Measurements from ENCODE around the gene TRIM24. TPM values are rescaled to one million over a fixed set of nuclear protein-coding genes. Genes with fewer than 3 reads are reported as not detected.

Gene TRIM24
- total and polyA plus RNA-seq, 7 experiments from 2014 or later: 8.1 to 19.3 (median 17.7) TPM

- peaks cover 4 to 54% (median 23%) of the 10 kb centered on the region in 3 experiments for H3K9me3 ChIP-seq (ENCODE audit: control insufficient read depth in 2 of 3, low read length in 3 of 3)
- no peak for ATAC-seq
- H3K27ac Mint-ChIP-seq: no peak overlapping the region
- H3K36me3 Mint-ChIP-seq: peaks cover 38 to 99% (median 92%) of the 10 kb centered on the region in 5 donors
- no peak overlapping the region for H3K4me3 Mint-ChIP-seq
- H3K27me3 ChIP-seq (ENCODE audit: control insufficient read depth in 2 of 2, insufficient read depth in 2 of 2, low read length in 2 of 2): no peaks in the 10 kb centered on the region
- ChIA-PET CTCF (no interaction called here), POLR2A (no interaction called here)
- no peaks in the 10 kb centered on the region for H3K4me1 ChIP-seq (ENCODE audit: control insufficient read depth in 2 of 2, insufficient read depth in 2 of 2, low read length in 2 of 2)
- peaks cover 19 to 85% (median 43%) of the 10 kb centered on the region in 11 donors for H3K9me3 Mint-ChIP-seq
- no peaks in the 10 kb centered on the region for H3K27me3 Mint-ChIP-seq
- peaks cover 0 to 100% (median 26%) of the 10 kb centered on the region in 3 experiments for H3K36me3 ChIP-seq (ENCODE audit: control insufficient read depth in 2 of 3, insufficient read depth in 3 of 3, low read length in 3 of 3)
- no peak overlapping the region for H3K27ac ChIP-seq (ENCODE audit: low read depth, low read length)
- intact Hi-C loops (cut with micrococcal nuclease): loop anchor here in 1 of 2 donors (10.0 kb wide), 1 partner anchor 95 kb away; the partner anchor contains the start of gene TRIM24
- no peak for DNase-seq
- H3K4me1 Mint-ChIP-seq: no peaks in the 10 kb centered on the region
- H3K4me3 ChIP-seq (ENCODE audit: low read length): no peak overlapping the region
These were observed 99.4 kb downstream of the TRIM24 start for GRCh38 chr7:138559448-138559847.

GRCh38 chr7:138563808-138564207 is 103.7 kb downstream of the TRIM24 start:
- no peaks in the 10 kb centered on the region for H3K27me3 ChIP-seq (ENCODE audit: control insufficient read depth in 2 of 2, insufficient read depth in 2 of 2, low read length in 2 of 2)
- DNase-seq (no peak), ATAC-seq (no peak)
- peaks cover 5 to 89% (median 22%) of the 10 kb centered on the region in 3 experiments for H3K36me3 ChIP-seq (ENCODE audit: control insufficient read depth in 2 of 3, insufficient read depth in 3 of 3, low read length in 3 of 3)
- intact Hi-C loops (cut with micrococcal nuclease): no loop called here
- ChIA-PET CTCF (no interaction called here), POLR2A (no interaction called here)
- no peaks in the 10 kb centered on the region for H3K4me1 ChIP-seq (ENCODE audit: control insufficient read depth in 2 of 2, insufficient read depth in 2 of 2, low read length in 2 of 2)
- no peak overlapping the region for H3K27ac ChIP-seq (ENCODE audit: low read depth, low read length)
- Mint-ChIP-seq H3K36me3 (peaks cover 36 to 91% (median 83%) of the 10 kb centered on the region in 5 donors), H3K4me3 (no peak overlapping the region), H3K27me3 (no peaks in the 10 kb centered on the region), H3K9me3 (peaks cover 24 to 64% (median 33%) of the 10 kb centered on the region in 11 donors), H3K27ac (peak overlapping the region in 1 of 9 donors; percentile 36), H3K4me1 (peaks cover 0 to 4% (median 0%) of the 10 kb centered on the region in 7 donors)
- H3K4me3 ChIP-seq (ENCODE audit: low read length): no peak overlapping the region
- H3K9me3 ChIP-seq (ENCODE audit: control insufficient read depth in 2 of 3, low read length in 3 of 3): peaks cover 0 to 44% (median 10%) of the 10 kb centered on the region in 3 experiments

GRCh38 chr7:138564365-138564764 is 104.3 kb downstream of the TRIM24 start:
- Histone ChIP-seq H3K4me1 (ENCODE audit: control insufficient read depth in 2 of 2, insufficient read depth in 2 of 2, low read length in 2 of 2) (no peaks in the 10 kb centered on the region), H3K27ac (ENCODE audit: low read depth, low read length) (no peak overlapping the region), H3K36me3 (ENCODE audit: control insufficient read depth in 2 of 3, insufficient read depth in 3 of 3, low read length in 3 of 3) (peaks cover 5 to 89% (median 24%) of the 10 kb centered on the region in 3 experiments), H3K9me3 (ENCODE audit: control insufficient read depth in 2 of 3, low read length in 3 of 3) (peaks cover 0 to 44% (median 10%) of the 10 kb centered on the region in 3 experiments), H3K4me3 (ENCODE audit: low read length) (no peak overlapping the region), H3K27me3 (ENCODE audit: control insufficient read depth in 2 of 2, insufficient read depth in 2 of 2, low read length in 2 of 2) (no peaks in the 10 kb centered on the region)
- Mint-ChIP-seq H3K27ac (no peak overlapping the region), H3K4me3 (no peak overlapping the region), H3K9me3 (peaks cover 24 to 60% (median 33%) of the 10 kb centered on the region in 11 donors), H3K27me3 (no peaks in the 10 kb centered on the region), H3K36me3 (peaks cover 36 to 91% (median 83%) of the 10 kb centered on the region in 5 donors), H3K4me1 (peaks cover 0 to 4% (median 0%) of the 10 kb centered on the region in 7 donors)
- ChIA-PET POLR2A (no interaction called here), CTCF (no interaction called here)
- ATAC-seq (no peak), DNase-seq (no peak)
- intact Hi-C loops (cut with micrococcal nuclease): no loop called here

- ChIA-PET CTCF (no interaction called here), POLR2A (no interaction called here)
- Histone ChIP-seq H3K4me1 (ENCODE audit: control insufficient read depth in 2 of 2, insufficient read depth in 2 of 2, low read length in 2 of 2) (no peaks in the 10 kb centered on the region), H3K27me3 (ENCODE audit: control insufficient read depth in 2 of 2, insufficient read depth in 2 of 2, low read length in 2 of 2) (no peaks in the 10 kb centered on the region), H3K36me3 (ENCODE audit: control insufficient read depth in 2 of 3, insufficient read depth in 3 of 3, low read length in 3 of 3) (peaks cover 5 to 89% (median 19%) of the 10 kb centered on the region in 3 experiments), H3K27ac (ENCODE audit: low read depth, low read length) (no peak overlapping the region), H3K9me3 (ENCODE audit: control insufficient read depth in 2 of 3, low read length in 3 of 3) (peaks cover 0 to 41% (median 10%) of the 10 kb centered on the region in 3 experiments), H3K4me3 (ENCODE audit: low read length) (no peak overlapping the region)
- DNase-seq (no peak), ATAC-seq (peak; percentile 34)
- Mint-ChIP-seq H3K27me3 (no peaks in the 10 kb centered on the region), H3K27ac (no peak overlapping the region), H3K4me1 (peaks cover 0 to 4% (median 0%) of the 10 kb centered on the region in 7 donors), H3K9me3 (peaks cover 24 to 59% (median 32%) of the 10 kb centered on the region in 11 donors), H3K4me3 (no peak overlapping the region), H3K36me3 (peaks cover 36 to 91% (median 84%) of the 10 kb centered on the region in 5 donors)
- intact Hi-C loops (cut with micrococcal nuclease): no loop called here
These were observed 105.0 kb downstream of the TRIM24 start for GRCh38 chr7:138565071-138565450.

GRCh38 chr7:138565451-138566114 is 105.5 kb downstream of the TRIM24 start:
- no peak for DNase-seq
- Mint-ChIP-seq H3K36me3 (peaks cover 37 to 89% (median 84%) of the 10 kb centered on the region in 5 donors), H3K9me3 (peaks cover 24 to 54% (median 32%) of the 10 kb centered on the region in 11 donors), H3K27me3 (no peaks in the 10 kb centered on the region), H3K4me1 (peaks cover 0 to 4% (median 0%) of the 10 kb centered on the region in 7 donors), H3K4me3 (peak overlapping the region in 1 of 10 donors; percentile 10), H3K27ac (no peak overlapping the region)
- no peaks in the 10 kb centered on the region for H3K27me3 ChIP-seq (ENCODE audit: control insufficient read depth in 2 of 2, insufficient read depth in 2 of 2, low read length in 2 of 2)
- H3K4me1 ChIP-seq (ENCODE audit: control insufficient read depth in 2 of 2, insufficient read depth in 2 of 2, low read length in 2 of 2): no peaks in the 10 kb centered on the region
- no peak overlapping the region for H3K27ac ChIP-seq (ENCODE audit: low read depth, low read length)
- POLR2A ChIA-PET: no interaction called here
- H3K36me3 ChIP-seq (ENCODE audit: control insufficient read depth in 2 of 3, insufficient read depth in 3 of 3, low read length in 3 of 3): peaks cover 5 to 88% (median 19%) of the 10 kb centered on the region in 3 experiments
- intact Hi-C loops (cut with micrococcal nuclease): no loop called here
- no peak overlapping the region for H3K4me3 ChIP-seq (ENCODE audit: low read length)
- CTCF ChIA-PET: no interaction called here
- H3K9me3 ChIP-seq (ENCODE audit: control insufficient read depth in 2 of 3, low read length in 3 of 3): peaks cover 0 to 41% (median 10%) of the 10 kb centered on the region in 3 experiments
- ATAC-seq: peak; percentile 44

- intact Hi-C loops (cut with micrococcal nuclease): no loop called here
- H3K9me3 Mint-ChIP-seq: peaks cover 14 to 30% (median 23%) of the 10 kb centered on the region in 11 donors
- H3K27me3 Mint-ChIP-seq: no peaks in the 10 kb centered on the region
- H3K4me3 Mint-ChIP-seq: no peak overlapping the region
- Histone ChIP-seq H3K27ac (ENCODE audit: low read depth, low read length) (no peak overlapping the region), H3K36me3 (ENCODE audit: control insufficient read depth in 2 of 3, insufficient read depth in 3 of 3, low read length in 3 of 3) (peaks cover 5 to 77% (median 10%) of the 10 kb centered on the region in 3 experiments), H3K9me3 (ENCODE audit: control insufficient read depth in 2 of 3, low read length in 3 of 3) (peaks cover 0 to 26% (median 7%) of the 10 kb centered on the region in 3 experiments), H3K4me3 (ENCODE audit: low read length) (no peak overlapping the region), H3K4me1 (ENCODE audit: control insufficient read depth in 2 of 2, insufficient read depth in 2 of 2, low read length in 2 of 2) (no peaks in the 10 kb centered on the region), H3K27me3 (ENCODE audit: control insufficient read depth in 2 of 2, insufficient read depth in 2 of 2, low read length in 2 of 2) (no peaks in the 10 kb centered on the region)
- peaks cover 0 to 4% (median 0%) of the 10 kb centered on the region in 7 donors for H3K4me1 Mint-ChIP-seq
- POLR2A ChIA-PET: no interaction called here
- peaks cover 37 to 80% (median 77%) of the 10 kb centered on the region in 5 donors for H3K36me3 Mint-ChIP-seq
- ATAC-seq (no peak), DNase-seq (no peak)
- no peak overlapping the region for H3K27ac Mint-ChIP-seq
- CTCF ChIA-PET: no interaction called here
These were observed 108.6 kb downstream of the TRIM24 start for GRCh38 chr7:138568655-138569054.

Data from naive thymus-derived CD4-positive, alpha-beta T cell (primary cell).